K562 (cell line): ENCODE results near the gene PCDHA3. TPM values are rescaled to one million over a fixed set of nuclear protein-coding genes. Genes with fewer than 3 reads are reported as not detected.

Source experiments
- ATAC-seq: fragments of 200-7000 bp; cut with Tn5 transposase; 3 replicates; pipeline ENCODE4 v1.9.1; 2020; ENCODE audit warnings: moderate library complexity
- BruUV-seq: library from RNA; stranded (reverse); fragments of 400-500 nt; replicated peaks from 2 replicates; lab custom pipeline; 2021; lab: Mats Ljungman, UMichigan
- CTCF ChIA-PET: fragments of 300-600 bp; formaldehyde crosslinking; extraction: SDS; loops from one replicate; lab custom pipeline; 2021; ENCODE audit warnings: low intra/inter-chr PET ratio; lab: Yijun Ruan, JAX
- POLR2A ChIA-PET: fragments of 300-600, 350-650 bp; sonication (Branson Sonifier 250); formaldehyde crosslinking; extraction: SDS; loops from one replicate; lab custom pipeline; 2021; ENCODE audit warnings: antibody characterized with exemption, inconsistent platforms; lab: Yijun Ruan, JAX
- DNase-seq, 4 experiments: peaks; one replicate each; pipeline versions ENCODE4 v3.0.0 to v3.0.0-alpha.2; 2011 to 2018; ENCODE audit warnings: low spot score in 3 of 4, mixed read lengths in 3 of 4; ENCODE audit errors: extremely low read depth in 1 of 4
- FAIRE-seq: peaks from 2 replicates; lab custom pipeline; 2011; peaks lifted over from hg19 to GRCh38; lab: Jason Lieb, UNC
- H2AFZ ChIP-seq: 2 replicates; pipeline ENCODE4 v1.6.0; 2011; ENCODE audit warnings: low read depth, low read length, control low read depth, inconsistent platforms
- H3K27ac ChIP-seq: fragments of 200-600 bp; 3 replicates; pipeline ENCODE4 v1.8.0; 2011; ENCODE audit warnings: low read depth, mild to moderate bottlenecking, control low read depth, inconsistent platforms, low read length, moderate library complexity, mixed read lengths; ENCODE audit errors: extremely low read depth
- H3K27me3 ChIP-seq, 2 experiments: fragments of 300-600 bp in 1 of 2; 2 replicates in 1 of 2; 3 replicates in 1 of 2; pipeline versions ENCODE4 v1.6.0 to v1.8.0; 2011; ENCODE audit warnings: inconsistent platforms in 2 of 2, low read length in 2 of 2, mild to moderate bottlenecking in 1 of 2, mixed read lengths in 1 of 2, moderate library complexity in 1 of 2; ENCODE audit not compliant: control insufficient read depth in 2 of 2, insufficient read depth in 2 of 2
- H3K36me3 ChIP-seq: fragments of 300-600 bp; 3 replicates; pipeline ENCODE4 v1.8.0; 2011; ENCODE audit warnings: mild to moderate bottlenecking, low read length, inconsistent platforms; ENCODE audit not compliant: control insufficient read depth, insufficient read depth
- H3K4me1 ChIP-seq, 2 experiments: fragments of 200-600 bp in 1 of 2; replicated peaks in 1 of 2; 2 replicates in 1 of 2; 3 replicates in 1 of 2; pipeline versions ENCODE4 v1.5.1 to v1.8.0; 2011; ENCODE audit warnings: inconsistent platforms in 2 of 2, low read length in 2 of 2, mild to moderate bottlenecking in 1 of 2, mixed read lengths in 1 of 2, moderate library complexity in 1 of 2; ENCODE audit not compliant: control insufficient read depth in 2 of 2, insufficient read depth in 2 of 2
- H3K4me2 ChIP-seq: 2 replicates; pipeline ENCODE4 v1.6.1; 2011; ENCODE audit warnings: low read length, control low read depth, inconsistent platforms, mixed read lengths; ENCODE audit not compliant: insufficient read depth
- H3K4me3 ChIP-seq: fragments of 200-600 bp; sonication (generic), shearing (Covaris generic); 2 replicates; pipeline ENCODE4 v1.5.1; 2016; ENCODE audit warnings: control low read depth, inconsistent platforms
- H3K79me2 ChIP-seq: fragments of 200-600 bp; 3 replicates; pipeline ENCODE4 v1.8.0; 2011; ENCODE audit warnings: low read length, inconsistent platforms; ENCODE audit not compliant: control insufficient read depth, insufficient read depth
- H3K9ac ChIP-seq, 2 experiments: 2 replicates each; pipeline versions ENCODE4 v1.6.0 to v1.6.1; 2011; ENCODE audit warnings: low read depth in 2 of 2, low read length in 2 of 2, control low read depth in 1 of 2, inconsistent platforms in 1 of 2, mild to moderate bottlenecking in 1 of 2, mixed read lengths in 1 of 2; ENCODE audit not compliant: insufficient read depth in 1 of 2
- H3K9me1 ChIP-seq: one replicate; pipeline ENCODE4 v1.6.0; 2011; ENCODE audit warnings: inconsistent platforms, mild to moderate bottlenecking, low read length, moderate library complexity; ENCODE audit not compliant: control insufficient read depth, insufficient read depth
- H3K9me3 ChIP-seq: replicated peaks from 2 replicates; pipeline ENCODE4 v1.5.1; 2011; ENCODE audit warnings: low read depth, low read length, inconsistent platforms; ENCODE audit not compliant: control insufficient read depth, insufficient read depth
- H4K20me1 ChIP-seq: replicated peaks from 2 replicates; pipeline ENCODE4 v1.6.1; 2011; ENCODE audit warnings: low read length, inconsistent platforms, mixed read lengths; ENCODE audit not compliant: control insufficient read depth, insufficient read depth
- E2F4 ChIP-seq: sonication (generic); formaldehyde crosslinking; IDR thresholded peaks from 2 replicates; pipeline ENCODE4 v1.8.0; 2022; ENCODE audit warnings: mild to moderate bottlenecking, low read depth, missing genetic modification reagents
- KLF1 ChIP-seq: fragments of 450-650 bp; IDR thresholded peaks from 2 replicates; pipeline ENCODE4 v1.6.1; 2016; ENCODE audit warnings: missing genetic modification characterization, missing compliant biosample characterization
- MEIS2 ChIP-seq: fragments of 450-650 bp; IDR thresholded peaks from 2 replicates; pipeline ENCODE4 v1.6.1; 2014; ENCODE audit warnings: mild to moderate bottlenecking; ENCODE audit not compliant: partially characterized antibody
- PHTF2 ChIP-seq: fragments of 250-450 bp; sonication (Bioruptor Pico); IDR thresholded peaks from 2 replicates; pipeline ENCODE4 v1.5.0; 2021; ENCODE audit warnings: mild to moderate bottlenecking
- TEAD1 ChIP-seq, 2 experiments: fragments of 450-650 bp in 1 of 2; sonication (generic) in 1 of 2; formaldehyde crosslinking; IDR thresholded peaks; 2 replicates each; pipeline versions ENCODE4 v1.4.0 to v1.8.0; 2020 to 2022; ENCODE audit warnings: mild to moderate bottlenecking in 2 of 2, missing genetic modification reagents in 1 of 2
- ZBTB40 ChIP-seq, 2 experiments: fragments of 450-650 bp in 1 of 2; sonication (generic) in 1 of 2; formaldehyde crosslinking in 1 of 2; IDR thresholded peaks; 2 replicates each; pipeline versions ENCODE4 v1.7.1 to v1.9.0; 2016 to 2022; ENCODE audit warnings: inconsistent platforms in 1 of 2, mild to moderate bottlenecking in 1 of 2, missing genetic modification reagents in 1 of 2
- WGBS: fragments of 100-300 bp; shearing (Covaris generic); methylation state at CpG from one replicate; pipeline ENCODE4 v1.1.6; 2016; ENCODE audit warnings: low coverage, mixed read lengths; ENCODE audit not compliant: insufficient coverage; ENCODE audit errors: missing lambda C conversion rate; 5-methylcytosine and 5-hydroxymethylcytosine counted together
- in situ Hi-C: fragments of 300-500 bp; cut with MboI; formaldehyde crosslinking; loops from 4 replicates; pipeline ENCODE4 v1.15.0; 2018; ENCODE audit warnings: inconsistent platforms, mixed read lengths
- intact Hi-C: fragments of 100-400 bp; cut with micrococcal nuclease; formaldehyde crosslinking; loops from 2 replicates; pipeline ENCODE4 v1.14.2; 2022
- polyA plus RNA-seq, 8 experiments: library from polyadenylated mRNA; depleted of rRNA in 4 of 8; stranded (reverse) in 5 of 8; unstranded in 3 of 8; fragments of >200 nt; fragmentation: Nextera tagmentation in 2 of 8; fragmentation: Illumina TruSeq in 1 of 8; extraction: Ambion mirVana in 2 of 8; extraction: Trizol in 1 of 8; gene quantifications; 2 replicates each; pipeline versions ENCODE4 v1.2.1 to v1.2.3, GENCODE V29; 2011 to 2014; ENCODE audit warnings: inconsistent platforms in 1 of 8, missing spikeins in 1 of 8
- total RNA-seq, 7 experiments: library from RNA; depleted of rRNA in 6 of 7; stranded (reverse); fragments of >200 nt in 6 of 7; fragmentation: Illumina TruSeq in 2 of 7; extraction: Trizol in 2 of 7; gene quantifications; 2 replicates each; pipeline versions ENCODE4 v1.2.1 to v1.2.3, GENCODE V29; 2011 to 2021; ENCODE audit warnings: low replicate concordance in 1 of 7

PCDHA3 gene
- total and polyA plus RNA-seq, 9 of the 15 experiments (the other 6 are each of a cell fraction or from before 2014, with no cell fraction given): not detected

DNA sequence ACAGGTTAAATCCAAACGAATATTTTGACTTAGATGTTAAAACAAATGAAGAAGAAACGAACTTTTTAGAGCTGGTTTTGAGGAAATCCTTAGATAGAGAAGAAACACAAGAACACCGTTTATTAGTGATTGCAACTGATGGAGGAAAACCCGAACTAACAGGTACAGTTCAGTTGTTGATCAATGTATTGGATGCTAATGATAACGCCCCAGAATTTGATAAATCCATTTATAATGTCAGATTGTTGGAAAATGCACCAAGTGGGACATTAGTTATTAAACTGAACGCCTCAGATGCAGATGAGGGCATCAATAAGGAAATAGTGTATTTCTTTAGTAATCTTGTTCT lies 21.4 kb downstream of the PCDHA3 start:
- no peak overlapping the region for H3K4me2 ChIP-seq
- POLR2A ChIA-PET: no interaction called here
- H3K4me3 ChIP-seq: no peak overlapping the region
- H2AFZ ChIP-seq: no peak overlapping the region
- no peaks in the 10 kb centered on the region for H4K20me1 ChIP-seq
- no peak overlapping the region for H3K9ac ChIP-seq
- H3K27me3 ChIP-seq: no peaks in the 10 kb centered on the region
- no peak for ATAC-seq
- peaks cover 0 to 15% of the 10 kb centered on the region in 2 experiments; a peak in 2 of 5 replicates for H3K4me1 ChIP-seq
- H3K9me3 ChIP-seq: no peaks in the 10 kb centered on the region; the same call in 1 of the 2 replicates
- WGBS: 2% methylated on average over 6 of the region's 6 CpGs
- no peaks in the 10 kb centered on the region for H3K79me2 ChIP-seq
- in situ Hi-C loops (no loop called here), intact Hi-C loops (no loop called here)
- no peaks in the 10 kb centered on the region for H3K9me1 ChIP-seq
- no peak for TF ChIP-seq E2F4 (CRISPR knock-in tag)
- no peak for TF ChIP-seq KLF1 (tag)
- no peak for TF ChIP-seq PHTF2 (CRISPR knock-in tag)
- TF ChIP-seq MEIS2: no peak
- no peak for TF ChIP-seq ZBTB40 (IDR thresholded peaks at IDR 0.05)
- TF ChIP-seq ZBTB40 (CRISPR knock-in tag; IDR thresholded peaks at IDR 0.05): no peak
- TF ChIP-seq TEAD1 (CRISPR knock-in tag; IDR thresholded peaks at IDR 0.05): no peak
- no TSS peak for BruUV-seq
- no peak overlapping the region for H3K27ac ChIP-seq
- no peak for DNase-seq
- no peaks in the 10 kb centered on the region for H3K36me3 ChIP-seq
- no peak for FAIRE-seq
- CTCF ChIA-PET: no interaction called here
